ENCODE measurements around the gene DNM3. TPM values are rescaled to one million over a fixed set of nuclear protein-coding genes. Genes with fewer than 3 reads are reported as not detected.
A peak's percentile ranks its signal among the peaks of the same experiment; 100 is the strongest.

The DNM3 gene
- total RNA-seq, 4 donors from 2014 or later = 2.7 to 3.3 TPM; not detected in 2

- in situ Hi-C loops (cut with MboI; ENCODE audit: low pct_ligation_motif_present in 1 of 4, low pct_unique_long_range_greater_than_20kb in 1 of 4, low sequenced_read_pairs in 3 of 4) (no loop called here), intact Hi-C loops (cut with DNase I; ENCODE audit: low total_unique reads) (no loop called here)
- no peaks in the 10 kb centered on the region for H3K36me3 ChIP-seq
- peaks cover 4 to 28% (median 6%) of the 10 kb centered on the region in 4 donors for H3K4me1 ChIP-seq
- WGBS, 2 donors (ENCODE audit: low coverage in 1 of 2) = 62 to 66% methylated on average over 4 of the region's 4 CpGs
- H3K4me3 ChIP-seq = no peak overlapping the region
- H3K9me3 ChIP-seq = no peaks in the 10 kb centered on the region
- DNase-seq = no peak
- no peaks in the 10 kb centered on the region for H3K27me3 ChIP-seq
- peak overlapping the region; percentile 45 to 73 (median 58) for H3K27ac ChIP-seq
- TF ChIP-seq EP300 (IDR thresholded peaks at IDR 0.05; ENCODE audit: low read depth) (no peak), POLR2A (IDR thresholded peaks at IDR 0.05) (no peak), POLR2AphosphoS5 (IDR thresholded peaks at IDR 0.05) (no peak)
- TF ChIP-seq, protein P1, sequence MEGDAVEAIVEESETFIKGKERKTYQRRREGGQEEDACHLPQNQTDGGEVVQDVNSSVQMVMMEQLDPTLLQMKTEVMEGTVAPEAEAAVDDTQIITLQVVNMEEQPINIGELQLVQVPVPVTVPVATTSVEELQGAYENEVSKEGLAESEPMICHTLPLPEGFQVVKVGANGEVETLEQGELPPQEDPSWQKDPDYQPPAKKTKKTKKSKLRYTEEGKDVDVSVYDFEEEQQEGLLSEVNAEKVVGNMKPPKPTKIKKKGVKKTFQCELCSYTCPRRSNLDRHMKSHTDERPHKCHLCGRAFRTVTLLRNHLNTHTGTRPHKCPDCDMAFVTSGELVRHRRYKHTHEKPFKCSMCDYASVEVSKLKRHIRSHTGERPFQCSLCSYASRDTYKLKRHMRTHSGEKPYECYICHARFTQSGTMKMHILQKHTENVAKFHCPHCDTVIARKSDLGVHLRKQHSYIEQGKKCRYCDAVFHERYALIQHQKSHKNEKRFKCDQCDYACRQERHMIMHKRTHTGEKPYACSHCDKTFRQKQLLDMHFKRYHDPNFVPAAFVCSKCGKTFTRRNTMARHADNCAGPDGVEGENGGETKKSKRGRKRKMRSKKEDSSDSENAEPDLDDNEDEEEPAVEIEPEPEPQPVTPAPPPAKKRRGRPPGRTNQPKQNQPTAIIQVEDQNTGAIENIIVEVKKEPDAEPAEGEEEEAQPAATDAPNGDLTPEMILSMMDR (IDR thresholded peaks at IDR 0.05) = no peak
Measured at GRCh38 chr1:172321451-172321850, 480.2 kb downstream of the DNM3 start.

DNA sequence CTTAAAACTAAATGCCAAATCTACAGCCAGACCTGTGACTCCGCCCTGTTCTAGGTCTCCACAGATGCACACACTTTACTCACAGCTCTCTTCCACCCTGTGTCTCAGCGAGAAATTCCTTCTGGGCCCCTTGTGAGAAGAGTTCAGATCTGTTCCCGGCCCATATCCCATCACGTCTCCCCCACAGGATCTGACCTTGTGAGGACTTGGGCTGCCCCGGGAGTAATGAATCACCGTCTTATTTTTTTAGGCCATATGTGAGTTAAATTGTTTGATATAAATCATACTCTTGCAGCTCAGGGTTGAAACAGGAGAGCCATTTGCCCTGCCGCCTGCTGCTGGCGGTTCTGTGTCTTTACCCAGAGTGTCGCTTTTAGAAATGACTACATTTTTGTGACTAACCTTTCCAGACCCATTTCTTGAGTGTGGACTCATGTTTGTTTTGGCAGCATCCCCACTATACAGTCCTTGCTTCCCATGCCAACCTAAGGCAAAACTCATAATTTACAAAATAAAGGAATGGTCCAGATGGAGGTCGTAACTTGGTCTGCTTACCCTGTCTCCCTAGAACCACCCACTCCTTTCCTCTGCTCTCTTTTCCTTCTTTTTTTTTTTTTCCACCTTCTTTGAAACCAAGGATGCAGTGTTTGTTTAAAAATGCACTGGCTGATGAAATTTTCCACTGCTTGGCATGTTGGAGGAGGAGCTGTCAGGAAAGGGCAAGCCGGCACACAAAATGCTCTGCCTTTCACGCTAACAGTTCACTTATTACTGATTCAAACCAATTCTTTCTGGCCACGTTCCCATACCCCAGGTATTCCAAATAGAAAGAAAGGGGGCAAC lies 481.1 kb downstream of the DNM3 start:
- in situ Hi-C loops (cut with MboI; ENCODE audit: low pct_ligation_motif_present in 1 of 4, low pct_unique_long_range_greater_than_20kb in 1 of 4, low sequenced_read_pairs in 3 of 4) = no loop called here
- TF ChIP-seq, protein P1 (IDR thresholded peaks at IDR 0.05) = no peak
- TF ChIP-seq EP300 (IDR thresholded peaks at IDR 0.05; ENCODE audit: low read depth) = no peak
- H3K4me1 ChIP-seq = peaks cover 4 to 28% (median 6%) of the 10 kb centered on the region in 4 donors
- H3K9me3 ChIP-seq = no peaks in the 10 kb centered on the region
- DNase-seq = no peak
- 65 to 67% methylated on average over 10 to 13 of the region's 13 CpGs for WGBS, 2 donors (ENCODE audit: low coverage in 1 of 2)
- no peaks in the 10 kb centered on the region for H3K36me3 ChIP-seq
- no peaks in the 10 kb centered on the region for H3K27me3 ChIP-seq
- H3K27ac ChIP-seq = peak overlapping the region; percentile 45 to 73 (median 58)
- intact Hi-C loops (cut with DNase I; ENCODE audit: low total_unique reads) = no loop called here
- no peak overlapping the region for H3K4me3 ChIP-seq

- DNase-seq = no peak
- no peaks in the 10 kb centered on the region for H3K27me3 ChIP-seq
- intact Hi-C loops (cut with DNase I; ENCODE audit: low total_unique reads) (no loop called here), in situ Hi-C loops (cut with MboI; ENCODE audit: low pct_ligation_motif_present in 1 of 4, low pct_unique_long_range_greater_than_20kb in 1 of 4, low sequenced_read_pairs in 3 of 4) (no loop called here)
- H3K4me3 ChIP-seq = no peak overlapping the region
- no peak overlapping the region for H3K27ac ChIP-seq
- WGBS, 2 donors (ENCODE audit: low coverage in 1 of 2) = 83 to 100% methylated on average over 1 of the region's 1 CpG
- no peaks in the 10 kb centered on the region for H3K9me3 ChIP-seq
- H3K4me1 ChIP-seq = peaks cover 4 to 28% (median 6%) of the 10 kb centered on the region in 4 donors
- no peaks in the 10 kb centered on the region for H3K36me3 ChIP-seq
- TF ChIP-seq POLR2AphosphoS5 (IDR thresholded peaks at IDR 0.05) (no peak), POLR2A (IDR thresholded peaks at IDR 0.05) (no peak), EP300 (IDR thresholded peaks at IDR 0.05; ENCODE audit: low read depth) (no peak)
- TF ChIP-seq, protein P1 (IDR thresholded peaks at IDR 0.05) = no peak
Measured at GRCh38 chr1:172323686-172324085, 482.4 kb downstream of the DNM3 start.

DNA sequence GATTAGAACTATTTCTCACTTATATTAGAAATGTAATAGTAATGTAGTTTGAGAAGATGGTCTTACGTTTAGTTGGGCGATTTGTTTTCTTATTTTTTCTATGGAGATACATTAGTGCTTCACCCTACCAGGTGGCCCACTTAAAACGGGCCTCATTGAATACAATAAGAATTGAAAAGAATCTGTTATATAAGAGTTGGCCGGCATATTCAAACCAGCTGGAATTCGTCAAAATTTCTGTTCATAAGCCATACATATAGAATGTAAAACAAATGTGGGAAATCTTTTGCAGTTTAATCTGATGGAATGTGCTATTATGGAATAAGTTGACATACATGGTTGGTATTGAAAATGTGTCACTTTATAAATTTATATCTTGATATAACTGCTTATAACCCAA lies 482.8 kb downstream of the DNM3 start:
- in situ Hi-C loops (cut with MboI; ENCODE audit: low pct_ligation_motif_present in 1 of 4, low pct_unique_long_range_greater_than_20kb in 1 of 4, low sequenced_read_pairs in 3 of 4) = no loop called here
- TF ChIP-seq EP300 (IDR thresholded peaks at IDR 0.05; ENCODE audit: low read depth) = no peak
- no peaks in the 10 kb centered on the region for H3K27me3 ChIP-seq
- 81 to 83% methylated on average over 5 of the region's 5 CpGs for WGBS, 2 donors (ENCODE audit: low coverage in 1 of 2)
- no peak overlapping the region for H3K27ac ChIP-seq
- peaks cover 4 to 28% (median 6%) of the 10 kb centered on the region in 4 donors for H3K4me1 ChIP-seq
- H3K36me3 ChIP-seq = no peaks in the 10 kb centered on the region
- no peak for DNase-seq
- H3K4me3 ChIP-seq = no peak overlapping the region
- intact Hi-C loops (cut with DNase I; ENCODE audit: low total_unique reads) = no loop called here
- no peaks in the 10 kb centered on the region for H3K9me3 ChIP-seq
